Mammary epithelial cell (primary cell): ENCODE measurements around the gene HSPA2.

Experiments used
- CTCF ChIP-seq, 2 donors: IDR thresholded peaks in 1 of 2; conservative IDR thresholded peaks in 1 of 2; 2 replicates each; pipeline ENCODE4 v1.5.1; 2011 to 2012; ENCODE audit warnings: inconsistent platforms in 2 of 2, low read length in 2 of 2, mild to moderate bottlenecking in 2 of 2, control low read depth in 1 of 2, low read depth in 1 of 2; ENCODE audit not compliant: insufficient read depth in 1 of 2; ENCODE audit errors: extremely low read depth in 1 of 2
- EZH2 ChIP-seq: IDR thresholded peaks from 2 replicates; pipeline ENCODE4 v1.6.1; 2012; ENCODE audit warnings: low read length, inconsistent platforms, borderline replicate concordance

DNA sequence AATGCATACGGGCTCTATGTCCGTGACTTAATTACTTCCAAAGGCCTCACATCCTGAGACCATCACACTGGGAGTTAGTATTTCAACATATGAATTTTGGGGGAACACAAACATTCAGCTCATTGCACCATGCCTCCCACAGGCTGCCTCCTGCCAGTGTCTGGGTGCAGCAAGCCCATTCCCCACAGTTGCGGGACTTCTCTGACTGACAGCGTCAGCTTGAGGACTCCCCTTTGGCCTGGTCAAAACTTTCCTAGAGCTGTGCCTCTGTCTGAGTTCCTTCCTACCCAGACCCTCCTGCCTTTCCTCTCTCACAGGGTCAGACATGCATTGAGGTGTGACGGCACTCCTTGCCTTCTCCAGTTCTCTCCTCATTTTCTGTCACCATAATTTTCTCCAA, 36.7 kb downstream of the HSPA2 start:
- TF ChIP-seq CTCF (conservative IDR thresholded peaks at IDR 0.05 in 1 of 2, IDR thresholded peaks at IDR 0.05 in 1 of 2; ENCODE audit: extremely low read depth in 1 of 2, insufficient read depth in 1 of 2, low read depth in 1 of 2, low read length in 2 of 2) (no peak), EZH2 (no peak)
